ENCODE measurements around the gene CYTH3.
"Not testable (repeated sequence)": the region's sequence is repeated elsewhere in the genome, so short reads cannot be mapped to it uniquely, and the experiment has no call there.

Gene CYTH3

DNA sequence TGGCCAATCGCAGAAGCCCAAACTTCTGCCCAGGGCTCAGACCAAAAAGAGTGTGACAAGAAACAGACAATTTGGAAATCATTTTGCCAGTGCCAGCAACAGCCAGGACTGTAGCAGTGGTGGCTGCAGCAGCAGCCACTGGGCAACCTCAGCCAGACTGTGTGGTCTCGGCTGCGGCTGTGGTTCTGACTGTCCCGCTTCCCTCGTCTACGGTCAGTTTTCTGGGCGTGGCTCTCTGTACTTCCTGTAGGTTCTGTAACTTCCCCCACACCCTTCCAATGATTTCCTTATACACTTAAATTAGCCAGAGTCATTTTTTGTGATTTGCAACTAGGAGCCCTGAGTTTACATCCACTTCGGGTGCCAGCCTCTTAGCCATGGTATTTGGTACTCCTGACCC lies 39.9 kb downstream of the CYTH3 start:
- DNase-seq (ENCODE audit: low spot score): no peak

DNA sequence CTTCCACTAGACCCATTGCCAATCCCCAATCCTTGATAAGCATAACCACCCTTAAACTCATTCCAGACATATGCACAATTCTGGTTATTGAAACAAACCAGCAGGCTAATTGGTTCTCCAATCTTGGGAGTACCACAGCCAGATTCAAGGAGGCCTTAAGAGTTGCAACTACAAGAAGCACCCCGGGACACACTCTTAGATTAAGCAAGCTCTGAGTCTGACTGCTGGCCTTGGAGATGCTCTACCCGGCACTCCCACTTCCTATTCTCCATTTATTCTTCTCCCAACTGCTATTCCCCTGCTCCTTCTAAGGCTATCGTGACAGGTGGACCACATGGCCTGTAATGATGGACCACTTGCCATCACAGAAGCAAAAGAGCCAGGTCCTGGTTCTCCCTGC lies 40.3 kb downstream of the CYTH3 start:
- no peak for DNase-seq (ENCODE audit: low spot score)

DNA sequence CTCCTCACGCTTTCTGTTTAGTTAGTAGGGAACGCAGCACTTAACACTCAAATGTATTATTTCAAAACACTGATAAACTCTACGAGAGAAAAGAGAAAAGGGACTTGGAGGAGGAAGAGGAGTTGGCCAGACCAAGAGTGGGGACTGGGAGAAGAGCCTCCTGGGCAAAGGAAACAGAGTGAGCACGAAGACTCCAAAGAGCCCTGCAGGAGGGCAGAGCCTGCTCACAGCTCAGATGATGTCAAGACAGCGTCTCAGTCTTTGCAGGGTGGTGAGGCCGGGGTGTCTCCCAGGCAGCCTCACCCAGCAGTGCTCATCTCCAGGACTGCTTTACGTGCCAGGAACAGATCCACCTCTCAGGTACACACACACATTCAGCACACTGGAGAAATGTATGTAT lies 41.2 kb downstream of the CYTH3 start:
- DNase-seq (ENCODE audit: low spot score): no peak

DNA sequence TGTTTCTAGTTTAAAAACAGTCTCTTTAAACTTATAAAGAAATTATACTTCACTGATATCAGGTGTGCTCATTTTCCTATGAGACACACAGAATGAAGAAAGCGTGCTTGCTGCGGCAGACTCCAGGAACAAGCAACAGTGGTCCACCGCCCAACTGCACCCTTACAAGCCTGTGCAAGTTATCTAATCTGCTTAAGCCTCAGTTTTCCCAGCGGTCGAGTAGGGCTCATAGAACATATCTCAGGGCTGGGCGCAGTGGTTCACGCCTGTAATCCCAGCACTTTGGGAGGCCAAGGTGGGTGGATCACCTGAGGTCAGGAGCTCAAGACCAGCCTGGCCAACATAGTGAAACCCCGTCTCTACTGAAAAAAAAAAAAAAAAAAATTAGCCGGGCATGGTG lies 43.1 kb downstream of the CYTH3 start:
- DNase-seq (ENCODE audit: low spot score): not testable (repeated sequence)

DNA sequence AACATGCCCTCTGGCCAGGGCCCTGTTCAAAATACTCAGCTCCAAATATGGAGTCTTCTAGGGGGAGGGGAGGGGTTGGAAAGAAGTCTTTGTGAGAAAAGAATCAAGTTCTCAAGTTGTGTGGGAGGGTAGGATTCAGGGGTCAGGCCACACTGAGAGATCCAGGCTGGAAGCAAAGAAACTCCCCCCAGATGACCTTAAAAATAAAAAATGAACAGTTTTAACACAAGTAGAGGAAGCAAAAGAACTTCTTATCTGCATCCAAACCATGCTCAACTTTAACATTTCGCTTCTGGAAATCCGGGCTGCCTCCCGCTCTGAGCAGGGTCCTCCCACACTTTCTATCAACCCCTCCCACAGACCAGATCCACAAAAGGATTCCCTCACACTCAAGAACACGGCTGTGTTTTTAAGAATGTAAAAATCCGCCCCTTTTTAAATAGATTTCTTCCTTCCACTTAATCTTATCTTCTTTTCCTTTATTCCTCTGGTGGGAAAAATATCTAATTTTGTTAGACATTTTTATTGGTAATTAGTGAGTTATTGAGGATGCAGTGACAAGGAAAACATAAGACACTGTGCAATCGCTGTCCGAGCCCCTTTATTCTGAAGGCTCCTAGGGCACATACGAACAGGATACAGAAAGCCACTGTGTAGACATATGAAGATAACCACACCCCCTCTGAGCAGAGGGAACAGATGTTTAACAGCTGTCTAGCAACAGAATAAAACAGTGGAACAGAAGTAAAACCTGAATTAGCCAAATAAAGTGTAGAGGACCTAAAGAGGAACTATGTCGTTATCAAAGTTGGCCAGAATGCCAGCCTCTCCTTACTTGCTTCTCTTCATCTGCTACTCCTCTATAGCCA lies 43.8 kb downstream of the CYTH3 start:
- DNase-seq (ENCODE audit: low spot score): peak; percentile 61

DNA sequence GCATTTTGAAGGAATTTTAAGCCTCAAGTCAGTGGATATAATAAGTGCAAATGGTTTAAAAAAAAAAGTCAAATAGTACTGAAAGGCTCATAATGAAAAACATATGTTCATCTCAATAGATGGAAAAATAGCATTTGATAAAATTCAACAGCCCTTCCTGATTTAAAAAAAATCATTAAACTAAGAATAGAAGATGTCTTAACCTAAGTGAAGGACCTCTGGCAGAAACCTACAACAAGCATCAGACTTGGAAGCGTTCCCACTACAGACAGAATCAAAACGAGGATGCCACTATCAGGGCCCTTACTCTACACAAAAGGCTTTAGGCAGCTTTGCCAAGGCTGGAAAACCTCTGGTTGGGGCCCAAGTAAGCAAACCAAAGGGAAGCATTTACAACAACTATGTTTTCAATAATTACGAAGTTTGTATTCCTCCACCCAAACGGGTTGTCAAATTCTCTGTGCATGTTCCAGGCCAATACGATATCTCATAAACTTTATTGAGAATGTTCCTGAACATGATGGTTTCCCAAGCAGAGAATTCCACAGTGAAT lies 45.1 kb downstream of the CYTH3 start:
- no peak for DNase-seq (ENCODE audit: low spot score)

DNA sequence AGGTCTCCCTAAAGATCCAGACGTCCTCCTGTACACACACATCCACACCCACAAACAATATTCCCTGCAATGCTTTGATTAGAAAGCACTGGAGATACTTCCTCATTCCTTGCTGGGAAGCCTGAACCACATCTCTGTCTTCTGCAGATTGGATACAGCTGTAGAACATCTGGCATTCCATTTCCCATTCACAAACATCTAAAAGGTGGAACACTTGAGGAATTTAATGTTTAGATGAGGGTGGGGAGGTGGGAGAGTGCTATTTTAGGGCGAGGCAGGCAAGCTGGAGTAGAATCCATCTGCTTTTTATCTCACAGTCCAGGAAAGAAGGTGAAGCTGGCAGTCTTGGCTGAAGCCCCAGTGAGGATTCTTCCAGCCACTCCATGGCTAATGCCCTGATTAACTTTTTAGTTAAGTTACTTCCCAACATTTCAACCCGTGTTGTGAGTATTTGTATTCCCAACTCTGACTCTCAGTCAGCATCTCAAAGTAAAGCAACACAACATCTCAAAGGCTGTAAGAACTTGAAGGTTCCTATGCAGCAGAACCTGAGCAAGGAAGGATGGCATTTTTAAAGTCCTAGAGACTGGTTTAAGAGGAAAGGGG lies 46.1 kb downstream of the CYTH3 start:
- DNase-seq (ENCODE audit: low spot score): peak; percentile 82

DNA sequence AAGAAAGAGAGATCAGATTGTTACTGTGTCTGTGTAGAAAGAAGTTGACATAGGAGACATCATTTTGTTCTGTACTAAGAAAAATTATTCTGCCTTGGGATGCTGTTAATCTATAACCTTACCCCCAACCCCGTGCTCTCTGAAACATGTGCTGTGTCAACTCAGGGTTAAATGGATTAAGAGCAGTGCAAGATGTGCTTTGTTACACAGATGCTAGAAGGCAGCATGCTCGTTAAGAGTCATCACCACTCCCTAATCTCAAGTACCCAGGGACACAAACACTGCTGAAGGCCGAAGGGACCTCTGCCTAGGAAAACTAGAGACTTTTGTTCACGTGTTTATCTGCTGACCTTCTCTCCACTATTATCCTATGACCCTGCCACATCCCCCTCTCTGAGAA lies 49.0 kb downstream of the CYTH3 start:
- not testable (repeated sequence) for DNase-seq (ENCODE audit: low spot score)

DNA sequence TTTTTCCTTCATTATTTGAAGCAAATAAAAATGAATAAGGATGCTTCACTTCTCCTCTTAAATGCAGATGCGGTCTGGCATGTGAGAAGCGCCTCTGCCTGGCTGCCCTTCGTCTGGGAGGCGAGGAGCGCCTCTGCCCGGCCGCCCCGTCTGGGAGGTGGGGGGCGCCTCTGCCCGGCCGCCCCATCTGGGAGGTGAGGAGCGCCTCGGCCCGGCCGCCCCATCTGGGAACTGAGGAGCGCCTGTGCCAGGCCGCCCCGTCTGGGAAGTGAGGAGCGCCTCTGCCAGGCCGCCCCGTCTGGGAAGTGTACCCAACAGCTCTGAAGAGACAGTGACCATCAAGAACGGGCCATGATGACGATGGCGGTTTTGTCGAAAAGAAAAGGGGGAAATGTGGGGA lies 49.4 kb downstream of the CYTH3 start:
- not testable (repeated sequence) for DNase-seq (ENCODE audit: low spot score)

DNA sequence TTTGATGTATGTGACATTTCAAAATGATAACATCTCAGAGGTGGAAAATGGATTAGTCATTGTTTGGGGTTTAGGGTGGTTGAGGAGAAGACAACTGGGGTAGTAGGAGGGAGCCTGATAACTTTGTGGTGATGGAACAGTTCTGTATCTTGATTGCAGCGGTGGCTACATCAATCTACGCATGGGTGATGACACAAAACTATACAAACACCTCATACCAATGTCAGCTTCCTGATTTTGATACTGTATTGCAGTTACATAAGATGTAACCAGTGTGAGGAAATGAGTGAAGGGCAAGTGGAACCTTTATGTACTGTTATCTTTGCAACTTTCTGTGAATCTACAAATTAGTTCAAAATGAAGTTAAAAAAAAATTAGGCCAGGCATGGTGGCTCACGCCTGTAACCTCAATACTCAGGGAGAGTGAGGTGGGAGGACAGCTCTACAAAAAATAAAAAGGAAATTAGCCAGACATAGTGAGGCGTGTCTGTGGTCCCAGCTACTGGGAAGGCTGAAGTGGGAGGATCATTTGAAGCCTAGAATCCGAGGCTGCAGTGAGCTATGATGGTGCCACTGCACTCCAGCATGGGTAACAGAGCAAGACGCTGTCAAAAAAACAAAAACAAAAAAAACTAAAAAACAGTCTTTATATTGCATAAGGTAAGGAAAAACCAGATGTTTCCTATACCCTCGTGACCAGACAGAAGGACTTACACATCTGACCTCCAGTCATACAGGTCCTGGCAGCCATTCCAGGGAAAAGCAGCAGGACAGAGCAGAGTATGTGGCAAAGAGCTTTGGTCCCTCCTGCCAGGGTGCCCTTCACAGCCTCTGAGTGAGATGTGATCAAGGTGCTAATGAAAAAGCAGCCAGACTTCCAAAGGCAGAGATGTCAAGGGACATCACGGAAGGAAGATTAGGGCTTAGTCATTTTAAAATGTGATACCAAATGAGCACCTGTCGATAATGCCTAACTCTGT lies 50.8 kb downstream of the CYTH3 start:
- DNase-seq (ENCODE audit: low spot score): no peak

DNA sequence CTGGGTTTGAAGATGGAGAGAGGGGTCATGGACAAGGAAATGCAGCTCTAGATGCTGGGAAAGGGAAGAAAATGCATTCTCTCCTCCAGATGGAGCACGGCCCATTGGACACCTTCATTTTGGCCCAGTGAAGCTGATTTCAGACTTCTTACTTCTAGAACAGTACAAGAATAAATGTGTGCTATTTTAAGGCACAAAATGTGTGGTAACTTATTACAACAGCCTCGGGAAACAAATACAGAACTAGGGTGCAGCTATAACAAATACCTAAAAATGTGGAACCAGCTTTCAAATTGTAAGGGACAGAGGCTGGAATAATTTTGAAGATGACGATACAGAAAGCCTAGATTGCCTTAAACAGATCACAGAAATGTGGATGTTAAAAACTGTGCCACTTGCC lies 54.1 kb downstream of the CYTH3 start:
- no peak for DNase-seq (ENCODE audit: low spot score)

DNA sequence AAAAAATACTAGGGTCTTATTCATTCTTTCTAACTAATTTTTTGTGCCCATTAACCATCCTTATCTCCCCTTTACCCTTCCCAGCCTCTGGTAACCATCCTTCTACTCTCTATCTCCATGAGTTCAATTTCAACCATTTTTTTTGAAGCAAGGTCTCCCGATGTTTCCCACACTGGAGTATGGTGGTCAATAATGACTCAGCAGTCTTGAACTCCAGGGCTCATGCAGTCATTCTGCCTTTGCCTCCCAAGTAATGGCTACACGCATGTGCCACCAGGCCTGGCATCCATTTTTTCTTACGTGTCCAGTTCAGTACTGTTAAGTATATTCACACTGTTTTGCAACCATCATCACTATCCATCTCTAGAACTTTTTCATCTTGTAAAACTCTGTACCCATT lies 60.4 kb downstream of the CYTH3 start:
- DNase-seq (ENCODE audit: low spot score): no peak

DNA sequence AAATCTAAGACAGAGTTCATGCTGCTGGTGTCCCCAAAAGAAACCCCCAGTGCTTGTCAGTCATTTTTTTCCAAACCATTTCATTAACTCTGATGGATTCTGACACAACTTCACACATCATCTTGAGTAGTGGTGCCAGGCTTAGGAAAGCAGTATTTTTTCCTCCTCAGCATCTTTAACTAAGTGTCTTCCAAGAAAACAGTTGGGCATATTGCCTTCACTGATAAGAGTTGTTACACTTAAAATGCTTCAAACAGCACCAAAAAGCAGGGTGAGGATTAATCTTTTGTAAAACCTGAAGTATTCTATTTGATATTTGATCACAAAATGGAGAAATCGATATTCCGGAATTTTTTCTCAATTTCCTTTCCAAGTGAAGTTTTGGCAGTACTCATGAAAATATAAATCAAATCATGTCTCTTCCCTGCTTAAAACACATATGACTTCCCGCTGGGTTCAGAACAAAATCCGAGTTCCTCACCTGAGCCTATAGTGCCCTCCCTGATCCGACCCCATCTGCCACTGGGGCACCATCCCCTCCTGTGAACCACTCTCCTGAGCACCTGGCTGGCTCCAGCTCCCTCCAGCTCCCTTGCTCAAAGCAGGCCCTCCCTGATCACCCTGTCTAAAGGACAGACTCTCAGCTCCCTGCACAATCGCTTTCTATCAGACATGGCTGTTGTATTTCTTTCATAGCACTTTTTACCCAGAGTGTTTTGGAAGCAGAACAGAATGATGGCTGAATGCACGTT lies 61.6 kb downstream of the CYTH3 start:
- DNase-seq (ENCODE audit: low spot score): no peak

DNA sequence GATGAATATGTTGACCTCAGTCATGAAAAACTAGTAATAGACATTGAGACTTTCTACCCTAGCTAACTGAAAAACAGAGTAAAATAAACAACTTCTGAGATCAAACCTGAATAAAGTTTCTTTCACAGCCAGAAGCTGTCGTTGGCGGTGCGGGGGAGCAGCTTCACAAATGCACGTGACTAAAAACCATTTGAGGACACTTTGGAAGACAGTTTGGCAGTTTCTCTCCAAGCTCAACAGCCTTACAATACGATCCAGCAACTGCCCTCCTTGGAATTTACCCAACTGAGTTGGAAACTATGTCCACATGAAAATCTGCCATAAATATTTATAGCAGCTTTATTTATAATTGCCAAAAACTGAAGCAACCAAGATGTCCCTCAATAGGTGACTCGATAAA lies 63.1 kb downstream of the CYTH3 start:
- no peak for DNase-seq (ENCODE audit: low spot score)

DNA sequence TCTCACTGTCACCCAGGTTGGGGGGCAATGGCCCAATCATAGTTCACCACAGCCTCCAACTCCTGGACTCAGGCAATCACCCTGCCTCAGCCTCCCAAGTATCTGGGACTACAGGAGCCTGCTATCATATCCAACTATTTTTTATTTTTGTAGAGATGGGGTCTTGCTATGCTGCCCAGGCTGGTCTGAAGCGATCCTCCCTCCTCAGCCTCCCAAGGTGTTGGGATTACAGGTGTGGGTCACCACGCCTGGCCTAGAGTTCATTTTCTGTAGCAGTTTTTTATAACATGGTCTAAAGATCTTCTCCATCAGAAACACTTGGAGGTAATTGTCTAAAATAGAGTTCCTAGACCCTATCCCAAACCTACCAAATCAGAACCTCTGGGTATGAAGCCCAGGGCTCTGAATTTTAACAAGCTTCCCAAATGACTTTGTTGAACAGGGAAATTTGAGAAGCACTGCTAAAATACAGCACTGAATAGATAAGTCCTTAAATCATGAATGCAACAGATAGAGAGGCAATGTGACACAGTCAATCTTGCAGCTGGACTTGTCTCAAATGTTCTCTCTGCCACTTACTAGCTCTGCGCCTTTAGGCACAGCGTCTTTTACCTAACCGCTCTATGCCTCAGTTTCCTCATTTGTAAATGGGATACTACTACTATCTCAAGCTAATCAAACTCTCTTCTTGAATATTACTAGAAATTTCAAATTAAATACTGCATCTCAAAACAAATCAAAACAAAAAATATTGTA lies 63.7 kb downstream of the CYTH3 start:
- DNase-seq (ENCODE audit: low spot score): no peak

DNA sequence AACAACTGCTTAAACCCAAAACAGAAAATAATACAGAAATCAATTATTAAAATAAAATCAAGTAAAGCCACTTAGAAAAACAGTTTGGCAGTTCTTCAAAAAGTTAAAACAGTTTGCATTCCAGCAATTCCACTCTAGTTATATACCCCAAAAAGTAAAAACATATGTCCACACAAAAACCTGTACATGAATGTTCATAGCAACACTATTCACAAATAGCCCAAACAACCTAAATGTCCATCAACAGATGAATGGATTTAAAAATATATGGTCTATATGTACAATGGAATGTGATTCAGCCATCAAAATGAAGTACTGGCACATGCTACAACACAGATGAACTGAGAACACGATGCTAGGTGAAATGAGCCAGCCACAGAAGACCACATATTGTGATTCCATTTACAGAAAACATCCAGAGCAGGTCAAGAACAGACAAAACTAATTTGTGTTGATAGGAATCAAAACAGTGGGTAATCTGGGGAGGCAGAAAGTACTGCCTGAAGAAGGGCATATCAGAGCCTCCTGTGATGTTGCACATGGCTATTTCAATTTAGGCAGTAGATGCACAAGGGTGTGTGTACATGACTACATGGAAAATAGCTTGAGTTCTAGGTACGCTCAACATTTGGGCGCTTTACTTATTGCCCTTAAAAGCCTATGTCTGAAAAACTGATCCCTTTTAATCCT lies 66.3 kb downstream of the CYTH3 start:
- DNase-seq (ENCODE audit: low spot score): no peak

DNA sequence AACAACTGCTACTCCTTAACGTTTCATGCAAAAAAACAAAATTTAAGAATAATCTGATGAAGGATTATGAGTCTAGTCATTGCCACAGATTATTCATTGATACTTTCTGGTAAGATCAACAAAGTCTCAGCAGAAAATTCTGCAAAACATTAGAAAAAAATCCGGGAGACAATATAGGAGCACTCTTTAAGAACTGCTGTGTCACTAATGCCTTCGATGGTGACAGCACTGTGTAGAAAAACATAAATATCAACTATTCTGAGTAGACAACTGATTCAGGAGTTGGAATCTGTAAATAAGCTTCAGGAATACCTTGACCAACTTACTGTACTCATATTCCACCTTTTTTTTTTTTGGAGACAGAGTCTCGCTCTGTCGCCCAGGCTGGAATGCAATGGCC lies 69.0 kb downstream of the CYTH3 start:
- DNase-seq (ENCODE audit: low spot score): no peak

DNA sequence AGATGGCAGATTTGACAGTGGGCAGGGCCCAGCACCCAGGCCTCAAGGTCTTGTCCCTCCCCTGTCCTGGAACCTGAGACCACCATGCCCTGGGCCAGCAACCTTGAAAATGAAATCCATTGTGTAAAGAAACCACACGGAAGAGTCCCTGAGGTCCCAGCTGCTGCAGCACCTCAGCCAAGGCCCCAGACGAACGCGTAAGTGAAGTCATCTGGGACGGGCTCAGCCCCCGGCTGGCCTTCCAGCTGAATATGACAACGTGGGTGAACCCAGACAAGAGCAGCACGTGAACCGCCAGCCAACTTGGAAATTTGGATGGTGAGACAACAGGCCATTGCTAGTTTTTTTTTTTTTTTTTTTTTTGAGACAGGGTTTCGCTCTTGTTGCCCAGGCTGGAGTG lies 70.3 kb downstream of the CYTH3 start:
- DNase-seq (ENCODE audit: low spot score): no peak

DNA sequence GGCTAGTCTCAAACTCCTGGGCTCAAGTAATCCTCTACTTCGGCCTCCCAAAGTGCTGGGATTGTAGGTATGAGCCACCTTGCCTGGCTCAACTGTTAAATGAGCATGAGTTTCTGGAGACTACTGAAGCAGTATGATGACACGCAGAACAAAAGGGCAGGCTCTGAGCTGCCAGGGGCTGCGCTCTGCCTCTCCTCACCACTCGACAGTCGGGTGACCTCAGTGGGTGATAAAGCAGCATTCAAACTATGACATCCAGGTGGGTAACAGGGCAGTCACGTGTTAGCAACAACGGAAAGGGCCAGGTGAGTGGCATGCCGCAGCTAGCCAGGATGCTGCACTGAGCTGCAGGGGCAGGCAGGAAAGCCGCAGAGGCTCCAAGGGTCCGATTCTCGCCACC lies 71.5 kb downstream of the CYTH3 start:
- no peak for DNase-seq (ENCODE audit: low spot score)

All from GM03348 (cell line).